Neuronal stem cell (in vitro differentiated cells): ENCODE measurements around the gene CIAPIN1.

Source experiments
- DNase-seq: peaks from one replicate; pipeline ENCODE4 v3.0.0-alpha.2; 2013; ENCODE audit warnings: low spot score
- H2AFZ ChIP-seq: one replicate; pipeline ENCODE4 v1.6.1; 2013; ENCODE audit warnings: mild to moderate bottlenecking, low read length, inconsistent platforms
- H2AK5ac ChIP-seq: 2 replicates; pipeline ENCODE4 v1.6.1; 2013; ENCODE audit warnings: low read depth, mild to moderate bottlenecking, inconsistent platforms, low read length, moderate library complexity, mixed read lengths
- H2BK120ac ChIP-seq: 2 replicates; pipeline ENCODE4 v1.6.1; 2013; ENCODE audit warnings: low read depth, mild to moderate bottlenecking, inconsistent platforms, low read length, moderate library complexity, mixed read lengths
- H2BK12ac ChIP-seq: one replicate; pipeline ENCODE4 v1.6.1; 2013; ENCODE audit warnings: low read length, inconsistent platforms
- H2BK15ac ChIP-seq: 2 replicates; pipeline ENCODE4 v1.6.1; 2013; ENCODE audit warnings: mild to moderate bottlenecking, low read length, inconsistent platforms, mixed read lengths
- H2BK5ac ChIP-seq: one replicate; pipeline ENCODE4 v1.6.1; 2013; ENCODE audit warnings: inconsistent platforms, mild to moderate bottlenecking, low read length, moderate library complexity
- H3K14ac ChIP-seq: one replicate; pipeline ENCODE4 v1.6.1; 2013; ENCODE audit warnings: low read length, inconsistent platforms
- H3K18ac ChIP-seq: 2 replicates; pipeline ENCODE4 v1.6.1; 2013; ENCODE audit warnings: low read length, inconsistent platforms
- H3K23ac ChIP-seq: 2 replicates; pipeline ENCODE4 v1.6.1; 2013; ENCODE audit warnings: low read depth, mild to moderate bottlenecking, mixed read lengths, low read length, inconsistent platforms; ENCODE audit not compliant: poor library complexity
- H3K27ac ChIP-seq: replicated peaks from 3 replicates; pipeline ENCODE4 v1.5.1; 2013; ENCODE audit warnings: low read length, inconsistent platforms
- H3K27me3 ChIP-seq, 3 experiments: 2 replicates each; pipeline ENCODE4 v1.6.1; 2013; ENCODE audit warnings: low read length in 3 of 3, mild to moderate bottlenecking in 2 of 3, inconsistent platforms in 1 of 3, low read depth in 1 of 3, mixed read lengths in 1 of 3, moderate library complexity in 1 of 3; ENCODE audit not compliant: control insufficient read depth in 3 of 3, insufficient read depth in 3 of 3
- H3K36me3 ChIP-seq, 2 donors: replicated peaks in 1 of 2; 2 replicates each; pipeline ENCODE4 v1.6.1; 2013; ENCODE audit warnings: low read length in 2 of 2; ENCODE audit not compliant: control insufficient read depth in 2 of 2, insufficient read depth in 2 of 2
- H3K4ac ChIP-seq: 2 replicates; pipeline ENCODE4 v1.6.1; 2013; ENCODE audit warnings: inconsistent platforms, mild to moderate bottlenecking, low read length, moderate library complexity
- H3K4me1 ChIP-seq, 2 donors: 1 replicate in 1 of 2; 2 replicates in 1 of 2; pipeline ENCODE4 v1.6.1; 2013; ENCODE audit warnings: low read length in 2 of 2, low read depth in 1 of 2; ENCODE audit not compliant: control insufficient read depth in 2 of 2, insufficient read depth in 1 of 2
- H3K4me2 ChIP-seq: one replicate; pipeline ENCODE4 v1.6.1; 2013; ENCODE audit warnings: mild to moderate bottlenecking, low read length, inconsistent platforms; ENCODE audit not compliant: insufficient read depth, poor library complexity, severe bottlenecking
- H3K4me3 ChIP-seq, 2 donors: 2 replicates each; pipeline ENCODE4 v1.5.1; 2013; ENCODE audit warnings: low read length in 2 of 2, mild to moderate bottlenecking in 2 of 2, inconsistent platforms in 1 of 2, moderate library complexity in 1 of 2
- H3K79me1 ChIP-seq: one replicate; pipeline ENCODE4 v1.6.1; 2013; ENCODE audit warnings: low read depth, mild to moderate bottlenecking, inconsistent platforms, low read length, moderate library complexity
- H3K9ac ChIP-seq: one replicate; pipeline ENCODE4 v1.6.1; 2013; ENCODE audit warnings: mild to moderate bottlenecking, low read depth, low read length, inconsistent platforms; ENCODE audit not compliant: poor library complexity
- H3K9me3 ChIP-seq, 2 donors: replicated peaks in 1 of 2; 2 replicates each; pipeline versions ENCODE3 to v1.6.1; 2013; ENCODE audit warnings: low read length in 2 of 2, mild to moderate bottlenecking in 2 of 2, inconsistent platforms in 1 of 2, low read depth in 1 of 2, mixed read lengths in 1 of 2, moderate library complexity in 1 of 2; ENCODE audit not compliant: control insufficient read depth in 2 of 2, insufficient read depth in 1 of 2
- H4K8ac ChIP-seq: one replicate; pipeline ENCODE4 v1.6.1; 2013; ENCODE audit warnings: low read depth, mild to moderate bottlenecking, inconsistent platforms, low read length, moderate library complexity
- H4K91ac ChIP-seq: one replicate; pipeline ENCODE4 v1.6.1; 2013; ENCODE audit warnings: low read length, low read depth, mild to moderate bottlenecking, inconsistent platforms; ENCODE audit not compliant: poor library complexity
- WGBS, 2 donors: extraction: QIAGEN DNeasy Blood & Tissue Kit; methylation state at CpG; one replicate each; pipeline ENCODE4 v1.1.7; 2013; ENCODE audit warnings: missing lambda C conversion rate in 2 of 2, mixed read lengths in 1 of 2; ENCODE audit not compliant: insufficient read length in 2 of 2, insufficient replicate concordance in 1 of 2; ENCODE audit errors: extremely low coverage in 2 of 2; 5-methylcytosine and 5-hydroxymethylcytosine counted together

CIAPIN1 gene

DNA sequence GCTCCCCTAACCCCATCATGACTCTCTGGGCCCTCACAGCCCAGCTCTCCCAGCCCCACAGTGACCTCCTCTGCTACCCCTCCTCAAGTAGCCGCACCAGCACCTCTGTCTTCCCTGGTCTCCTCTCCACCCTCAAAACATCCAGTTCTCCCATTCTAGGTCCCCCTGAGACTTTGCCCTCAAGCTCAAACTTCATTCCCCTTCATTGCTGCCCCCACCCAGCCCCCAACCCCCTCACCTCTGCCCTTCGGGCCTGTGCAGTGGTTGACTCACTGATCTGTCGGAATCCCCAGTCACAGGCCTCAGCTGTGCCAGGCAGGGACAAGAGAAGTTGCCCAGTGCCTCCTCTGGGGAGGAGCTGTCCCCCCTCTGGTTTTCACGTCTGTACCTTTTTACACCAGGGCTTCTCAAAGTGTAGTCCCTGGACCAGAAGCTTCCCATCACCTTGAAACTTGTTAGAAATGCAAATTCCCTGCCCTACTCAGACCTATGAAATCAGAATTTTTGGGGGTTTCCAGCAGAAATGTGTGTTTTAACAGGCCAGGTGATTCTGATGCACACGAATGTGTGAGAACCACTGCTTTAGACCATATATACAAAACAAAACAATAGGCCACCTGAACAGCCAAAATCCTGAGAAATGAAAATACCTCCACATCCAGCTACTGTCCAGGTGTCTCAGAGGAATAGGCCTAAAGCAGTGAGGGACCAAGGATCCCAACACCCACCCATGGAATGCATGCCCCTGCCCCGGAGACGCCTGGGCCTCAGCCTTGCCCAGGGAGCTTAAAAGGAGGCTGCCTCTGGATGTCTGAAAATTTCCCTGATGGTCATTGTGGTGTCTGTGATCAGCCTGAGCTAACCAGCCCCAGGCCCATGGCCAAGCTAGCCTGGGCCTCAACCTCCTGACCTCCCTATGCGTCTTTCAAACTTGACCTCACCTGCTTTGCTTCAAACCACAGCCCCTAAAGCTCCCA, 40.0 kb upstream of the CIAPIN1 start:
- H3K36me3 ChIP-seq = no peaks in the 10 kb centered on the region
- peak overlapping the region; percentile 96 for H2AFZ ChIP-seq
- no peak overlapping the region for H2BK5ac ChIP-seq
- H3K14ac ChIP-seq = no peak overlapping the region
- no peak for DNase-seq
- H3K4me1 ChIP-seq = peaks cover 9 to 11% of the 10 kb centered on the region in 2 donors
- H2BK15ac ChIP-seq = no peak overlapping the region
- H4K8ac ChIP-seq = peak overlapping the region; percentile 70
- no peak overlapping the region for H3K4me2 ChIP-seq
- no peak overlapping the region for H3K4ac ChIP-seq
- peaks cover 3 to 7% of the 10 kb centered on the region in 2 donors for H3K9me3 ChIP-seq
- H3K23ac ChIP-seq = no peak overlapping the region
- no peak overlapping the region for H2AK5ac ChIP-seq
- peaks cover 9% of the 10 kb centered on the region for H3K79me1 ChIP-seq
- H2BK120ac ChIP-seq = no peak overlapping the region
- peak overlapping the region; percentile 23 for H3K18ac ChIP-seq
- H4K91ac ChIP-seq = no peak overlapping the region
- peaks cover 0 to 28% (median 3%) of the 10 kb centered on the region in 3 experiments for H3K27me3 ChIP-seq
- H3K4me3 ChIP-seq = peak overlapping the region in 1 of 2 donors; percentile 42
- WGBS, 2 donors = no CpG with 5 or more reads among the region's 8 CpGs
- H2BK12ac ChIP-seq = no peak overlapping the region
- H3K27ac ChIP-seq = no peak overlapping the region
- H3K9ac ChIP-seq = no peak overlapping the region

- peak within 1 kb of the TSS; percentile 81 for H3K9ac ChIP-seq
- H4K91ac ChIP-seq = no peak within 1 kb of the TSS
- H2AK5ac ChIP-seq = peak within 1 kb of the TSS; percentile 91
- H3K27ac ChIP-seq = no peak within 1 kb of the TSS
- peak within 1 kb of the TSS; percentile 81 for H2BK120ac ChIP-seq
- H2BK5ac ChIP-seq = no peak within 1 kb of the TSS
- H3K27me3 ChIP-seq = peaks cover 0 to 28% (median 3%) of the 10 kb centered on the region in 3 experiments
- peak within 1 kb of the TSS; percentile 70 for H4K8ac ChIP-seq
- DNase-seq = peak; percentile 63
- H2BK12ac ChIP-seq = peak within 1 kb of the TSS; percentile 84
- peak within 1 kb of the TSS; percentile 77 for H2BK15ac ChIP-seq
- no peak within 1 kb of the TSS for H3K4ac ChIP-seq
- H3K18ac ChIP-seq = peak within 1 kb of the TSS; percentile 94
- H3K4me1 ChIP-seq = peaks cover 9 to 11% of the 10 kb centered on the region in 2 donors
- H3K14ac ChIP-seq = peak within 1 kb of the TSS; percentile 72
- H3K36me3 ChIP-seq = no peaks in the 10 kb centered on the region
- H3K23ac ChIP-seq = peak within 1 kb of the TSS; percentile 80
- H3K79me1 ChIP-seq = peaks cover 9% of the 10 kb centered on the region
- 100% methylated on average over 1 of the region's 73 CpGs; no CpG with 5 or more reads in 1 of the 2 donors for WGBS, 2 donors
- peaks cover 3 to 7% of the 10 kb centered on the region in 2 donors for H3K9me3 ChIP-seq
- peak within 1 kb of the TSS; percentile 46 to 90 for H3K4me3 ChIP-seq
- peak within 1 kb of the TSS; percentile 73 for H3K4me2 ChIP-seq
- H2AFZ ChIP-seq = peak within 1 kb of the TSS; percentile 96
Observed at GRCh38 chr16:57485916-57486857, 39.0 kb upstream of the CIAPIN1 start, which contains the start of gene DOK4. DOK4 (minus strand) TSS chr16:57486493; CDS start chr16:57479507, 6,986 bp downstream.

DNA sequence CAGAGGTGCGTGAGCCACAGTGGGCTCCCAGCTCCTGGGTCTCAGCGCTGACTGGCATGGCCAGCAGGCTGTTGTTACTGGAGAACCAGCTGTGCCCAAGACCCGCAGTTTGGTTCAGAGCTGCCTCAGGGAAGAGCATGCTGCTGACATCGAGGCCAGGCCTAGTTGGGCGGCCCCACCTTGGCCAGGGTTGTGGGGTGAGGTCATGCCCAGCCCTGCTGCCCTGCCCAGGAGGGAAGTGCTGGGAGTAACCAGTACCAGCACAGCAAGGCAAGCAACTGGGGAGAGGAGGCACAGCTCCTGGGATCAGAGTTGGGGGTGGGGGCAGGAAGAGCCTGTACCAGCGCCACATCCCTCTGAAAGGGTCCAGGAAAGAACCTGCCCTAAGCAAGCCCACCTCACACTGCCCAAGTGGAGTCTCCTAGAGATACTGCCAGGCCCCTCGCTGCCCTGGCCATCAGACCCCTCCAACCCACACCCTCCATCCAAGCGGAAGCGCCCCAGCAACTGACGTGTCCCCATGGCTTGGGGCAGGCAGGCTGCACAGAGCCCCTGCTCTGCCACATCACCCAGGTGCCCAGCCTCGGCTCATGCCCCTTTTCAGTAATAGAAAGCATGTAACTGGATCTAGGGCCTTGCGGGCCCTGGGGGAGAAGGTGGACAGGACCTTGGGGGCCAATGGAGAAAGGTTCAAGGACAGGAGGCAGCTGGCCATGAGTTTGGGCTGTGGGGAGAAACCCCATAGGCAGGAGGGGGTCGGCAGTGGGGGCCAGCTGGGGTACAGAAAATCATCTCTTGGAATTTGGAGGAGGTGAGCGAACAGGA, 38.1 kb upstream of the CIAPIN1 start:
- H3K4me3 ChIP-seq = peak overlapping the region; percentile 46 to 90
- peak overlapping the region; percentile 91 for H2AK5ac ChIP-seq
- H2BK5ac ChIP-seq = peak overlapping the region; percentile 46
- peak overlapping the region; percentile 43 for H2BK12ac ChIP-seq
- H3K79me1 ChIP-seq = peaks cover 9% of the 10 kb centered on the region
- H3K18ac ChIP-seq = peak overlapping the region; percentile 94
- peaks cover 0 to 28% (median 3%) of the 10 kb centered on the region in 3 experiments for H3K27me3 ChIP-seq
- peak overlapping the region; percentile 72 for H3K14ac ChIP-seq
- H2BK120ac ChIP-seq = peak overlapping the region; percentile 24
- no peaks in the 10 kb centered on the region for H3K36me3 ChIP-seq
- H3K4me1 ChIP-seq = peaks cover 11 to 12% of the 10 kb centered on the region in 2 donors
- H4K8ac ChIP-seq = no peak overlapping the region
- DNase-seq = no peak
- H3K23ac ChIP-seq = peak overlapping the region; percentile 96
- no peak overlapping the region for H4K91ac ChIP-seq
- peak overlapping the region; percentile 77 for H2BK15ac ChIP-seq
- no CpG with 5 or more reads among the region's 14 CpGs for WGBS, 2 donors
- no peak overlapping the region for H3K27ac ChIP-seq
- peaks cover 3 to 7% of the 10 kb centered on the region in 2 donors for H3K9me3 ChIP-seq
- H3K9ac ChIP-seq = peak overlapping the region; percentile 81
- H2AFZ ChIP-seq = peak overlapping the region; percentile 96
- no peak overlapping the region for H3K4ac ChIP-seq
- H3K4me2 ChIP-seq = peak overlapping the region; percentile 73
